GM21619 (cell line): ENCODE measurements around the gene TRABD.
"Not testable (repeated sequence)": the region's sequence is repeated elsewhere in the genome, so short reads cannot be mapped to it uniquely, and the experiment has no call there.

Experiments
- ATAC-seq: cut with Tn5 transposase; IDR thresholded peaks from one replicate; pipeline ENCODE4 v1.9.1; 2021; ENCODE audit not compliant: unreplicated experiment

The TRABD gene

DNA sequence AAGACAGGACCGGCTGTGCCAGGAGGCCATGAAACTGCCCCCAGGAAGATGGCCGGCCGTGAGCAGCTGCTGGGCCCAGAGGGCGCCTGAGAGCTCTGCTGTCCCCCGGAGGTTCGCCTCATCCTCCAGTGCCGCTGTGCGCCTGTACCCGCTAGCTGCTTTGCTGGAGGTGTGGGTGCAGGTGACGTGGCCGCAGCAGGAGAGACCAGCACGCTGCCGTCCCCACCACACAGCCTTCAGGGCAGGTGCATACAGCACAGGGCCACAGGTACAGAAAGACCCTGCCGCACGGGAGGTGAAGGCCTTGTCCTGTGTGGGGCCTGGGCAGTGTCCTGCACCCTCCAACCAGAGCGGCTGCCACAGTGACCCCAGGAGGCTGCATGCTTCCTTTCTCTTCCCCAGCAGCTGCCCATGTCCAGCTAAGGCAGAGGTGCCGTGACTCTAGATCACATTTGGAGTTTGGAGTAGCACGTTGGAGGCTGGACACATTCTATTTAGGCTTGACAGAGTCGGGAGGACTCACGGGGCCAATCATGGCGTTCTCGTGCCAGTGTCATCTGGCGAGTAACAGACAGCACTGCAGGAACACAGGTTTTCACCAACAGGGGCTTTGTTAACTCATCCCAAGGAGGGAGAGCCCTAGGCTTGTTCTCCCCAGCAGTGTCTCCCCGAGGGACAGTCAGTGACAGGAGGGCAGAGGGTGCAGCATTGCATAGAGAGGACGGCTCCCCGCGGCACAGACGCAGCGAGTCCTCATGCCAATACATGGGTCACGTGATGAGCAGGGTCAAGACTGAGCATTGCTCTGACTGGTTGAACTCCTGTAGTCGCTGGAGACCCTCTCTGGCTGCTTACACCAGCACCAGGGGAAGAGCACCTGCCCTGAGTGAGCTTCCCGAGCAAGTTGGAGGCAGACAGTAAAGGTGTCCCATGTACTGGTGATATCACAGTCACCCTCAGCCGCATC is 33.9 kb upstream of the TRABD start:
- ATAC-seq: no peak

DNA sequence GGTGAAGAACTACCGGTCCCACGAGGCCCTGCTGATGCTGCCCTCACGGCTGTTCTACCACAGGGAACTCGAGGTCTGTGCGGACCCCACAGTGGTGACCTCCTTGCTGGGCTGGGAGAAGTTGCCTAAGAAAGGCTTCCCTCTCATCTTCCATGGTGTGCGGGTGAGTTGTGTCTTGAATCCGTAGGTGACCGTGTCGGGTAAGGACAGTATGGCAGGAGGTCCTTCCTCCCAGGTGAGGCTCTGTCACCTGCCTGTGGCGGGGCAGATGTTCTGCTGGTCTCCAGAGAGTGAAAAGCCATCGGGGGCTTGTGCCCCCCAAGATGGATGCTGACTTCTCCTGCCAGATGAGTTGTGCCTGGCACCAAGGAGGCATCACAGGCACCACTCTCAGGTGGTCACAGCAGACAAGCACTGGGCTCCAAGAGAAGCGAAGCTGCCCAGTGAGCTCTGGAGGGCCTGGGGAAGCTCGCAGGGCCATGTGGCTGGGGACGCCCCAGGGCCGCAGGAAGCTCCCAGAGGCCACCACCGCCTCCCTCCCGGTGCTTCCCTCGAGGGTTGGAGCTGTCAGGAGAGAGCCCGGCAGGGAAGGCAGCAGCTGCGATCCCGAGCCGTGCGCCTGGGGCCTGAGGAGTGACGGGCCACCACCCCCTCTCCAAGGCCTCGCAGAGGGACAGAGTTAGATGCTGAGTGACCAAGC is 32.5 kb upstream of the TRABD start:
- no peak for ATAC-seq

DNA sequence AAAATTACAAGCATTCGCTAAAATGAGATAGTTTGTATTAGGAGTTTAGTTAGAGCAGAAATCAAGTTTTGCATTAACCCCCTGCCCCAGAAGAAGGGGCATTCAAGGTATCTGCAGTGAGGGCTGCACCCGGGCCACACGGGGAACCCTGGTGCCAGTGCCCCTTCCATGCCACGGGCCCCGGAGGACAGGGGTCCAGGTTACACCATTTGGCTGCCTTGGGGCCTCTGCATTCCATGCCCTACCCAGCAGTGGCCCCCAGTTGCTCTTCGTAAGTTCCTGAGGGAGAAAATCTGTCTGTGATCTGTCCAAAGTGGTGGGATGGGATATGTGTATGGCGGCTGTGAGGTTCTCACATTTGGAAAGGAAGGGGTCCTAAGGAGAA is 32.0 kb upstream of the TRABD start:
- no peak for ATAC-seq

DNA sequence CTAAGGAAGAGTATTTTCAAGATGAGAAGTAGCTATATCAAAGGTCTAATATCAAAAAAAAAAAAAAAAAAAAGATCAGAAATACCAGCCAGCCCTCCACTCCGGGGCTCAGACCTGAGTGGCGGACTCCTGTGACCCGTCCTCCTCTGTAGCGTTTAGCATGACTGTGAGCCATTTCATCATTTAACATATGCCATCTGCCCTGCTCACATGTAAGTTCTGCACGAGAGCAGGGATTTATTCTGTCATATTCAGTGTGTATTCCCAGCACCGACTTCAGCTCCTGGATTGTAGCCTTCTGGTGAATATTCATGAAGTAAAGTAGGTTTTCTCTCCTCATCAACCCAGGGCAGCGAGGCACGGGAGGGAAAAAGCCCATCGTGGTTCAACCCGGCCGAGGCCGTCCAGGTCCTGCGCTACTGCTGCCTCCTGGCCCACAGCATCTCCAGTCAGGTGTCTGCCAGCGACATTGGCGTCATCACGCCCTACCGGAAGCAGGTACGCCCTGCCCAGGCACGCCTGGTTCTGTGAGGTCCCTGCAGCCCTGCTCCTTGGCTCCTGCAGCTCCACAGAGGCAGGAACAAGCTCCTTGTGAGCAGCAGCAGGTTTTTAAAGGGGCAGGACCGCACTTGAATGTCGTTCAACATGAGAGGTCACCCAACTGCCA is 27.9 kb upstream of the TRABD start:
- ATAC-seq: no peak

DNA sequence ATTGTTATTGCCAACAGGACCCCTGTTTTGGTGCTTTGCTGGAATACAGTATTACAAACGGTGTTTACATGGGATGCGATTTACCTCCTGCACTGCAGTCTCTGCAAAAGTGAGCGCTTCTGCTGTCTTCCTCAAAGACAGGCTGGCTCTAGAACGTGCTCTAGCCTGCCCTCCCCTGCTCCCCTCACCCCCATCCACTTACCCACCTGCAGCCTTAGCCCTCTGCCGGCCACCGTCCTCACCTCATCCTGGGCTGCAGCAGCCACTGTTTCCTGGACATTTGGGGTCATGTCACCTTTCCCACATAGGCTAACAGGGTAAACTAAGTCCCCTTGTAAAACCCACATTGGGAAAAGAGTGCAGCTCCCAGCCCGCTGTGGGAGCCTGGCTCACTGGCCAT is 24.8 kb upstream of the TRABD start:
- no peak for ATAC-seq

DNA sequence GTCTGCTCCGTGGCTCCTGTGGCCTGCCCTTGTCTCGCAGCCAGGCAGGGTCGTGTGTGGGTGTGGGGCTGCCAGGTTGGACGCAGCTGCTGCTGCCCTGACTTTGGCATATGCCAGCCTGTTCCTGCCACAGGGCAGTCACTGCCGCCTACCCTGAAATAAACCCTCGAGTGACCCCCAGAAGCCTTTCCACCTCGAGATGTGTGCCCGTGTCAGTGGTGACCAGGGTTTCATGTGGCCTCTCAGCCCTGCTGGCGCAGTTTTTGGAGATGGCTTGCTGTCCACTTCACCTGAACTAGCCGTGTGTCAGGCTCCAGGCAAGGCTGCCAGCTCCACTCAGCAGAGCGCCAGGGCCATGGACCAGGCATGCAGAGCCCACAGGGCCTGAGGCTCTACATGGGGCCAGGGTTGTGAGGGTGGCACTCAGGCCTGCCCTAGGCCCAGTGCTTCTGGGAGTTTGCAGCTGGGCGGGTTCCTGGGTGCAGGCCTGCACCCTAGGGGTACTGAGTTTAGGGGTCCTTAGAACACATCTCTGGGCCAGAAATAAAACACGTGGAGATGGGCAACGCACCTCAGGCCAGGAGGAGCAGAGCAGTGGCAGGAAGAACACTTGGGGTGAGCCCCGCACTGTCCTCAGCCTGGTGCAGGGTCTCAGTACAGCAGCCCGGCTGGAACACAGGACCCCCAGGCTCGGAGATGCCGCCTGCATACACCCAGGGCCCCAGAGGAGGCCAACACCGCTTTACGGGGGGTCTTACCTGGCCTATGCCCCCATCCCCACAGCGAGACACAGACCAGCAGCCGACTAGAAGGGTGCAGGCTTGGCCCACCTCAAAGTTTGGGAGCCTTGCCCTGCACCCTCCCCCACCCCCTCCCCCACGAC is 24.0 kb upstream of the TRABD start:
- no peak for ATAC-seq

DNA sequence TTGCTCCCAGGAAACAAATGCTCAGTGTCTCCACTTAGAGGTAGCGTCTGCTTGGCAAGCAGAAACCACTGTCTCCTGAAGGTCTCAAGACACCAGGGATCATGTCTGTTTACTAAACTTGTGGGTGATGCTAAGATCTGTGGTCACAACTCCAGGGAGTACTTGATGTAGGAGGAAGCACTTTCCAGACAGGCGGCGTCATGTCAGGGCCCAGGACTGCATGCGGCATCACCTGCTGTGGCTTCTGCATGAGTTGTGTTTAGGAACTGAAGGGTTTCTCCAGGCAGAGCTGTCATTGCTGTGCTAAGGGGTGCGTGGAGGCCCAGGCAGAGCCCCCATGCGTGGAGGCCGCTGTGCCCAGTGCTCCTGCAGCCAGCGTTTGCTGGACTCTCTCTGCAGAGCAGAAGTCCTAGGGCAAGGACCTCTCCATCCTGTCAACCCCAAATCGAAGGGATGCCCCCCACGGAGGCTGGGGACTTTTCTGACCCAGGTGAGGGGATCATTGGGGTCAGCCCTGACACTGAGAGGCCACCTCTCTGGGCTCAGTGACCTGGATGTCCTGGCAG is 23.2 kb upstream of the TRABD start:
- ATAC-seq: no peak

DNA sequence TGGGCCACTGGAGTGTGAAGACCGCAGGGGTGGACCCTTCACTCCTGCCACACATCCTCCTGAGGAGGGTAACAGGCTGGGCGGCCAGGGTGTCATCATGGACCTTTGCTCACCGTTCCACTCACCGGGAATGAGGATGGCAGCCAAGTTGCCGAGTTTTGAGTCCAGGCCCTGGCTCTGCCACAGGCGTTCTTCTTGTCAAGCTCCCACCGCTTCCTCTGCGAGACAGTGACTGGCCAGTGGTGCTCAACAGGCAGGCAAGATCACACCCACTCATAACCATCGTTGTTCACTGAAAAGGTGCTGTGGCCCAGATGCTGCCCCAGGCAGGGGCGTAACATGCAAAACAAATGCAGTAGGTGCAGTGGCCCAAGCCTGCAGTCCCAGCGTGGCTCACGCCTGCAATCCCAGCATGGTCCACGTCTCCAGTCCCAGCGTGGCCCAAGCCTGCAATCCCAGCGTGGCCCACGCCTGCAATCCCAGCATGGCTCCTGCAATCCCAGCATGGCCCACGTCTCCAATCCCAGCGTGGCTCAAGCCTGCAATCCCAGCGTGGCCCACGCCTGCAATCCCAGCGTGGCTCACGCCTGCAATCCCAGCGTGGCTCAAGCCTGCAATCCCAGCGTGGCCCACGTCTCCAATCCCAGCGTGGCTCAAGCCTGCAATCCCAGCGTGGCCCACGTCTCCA is 20.1 kb upstream of the TRABD start:
- no peak for ATAC-seq

DNA sequence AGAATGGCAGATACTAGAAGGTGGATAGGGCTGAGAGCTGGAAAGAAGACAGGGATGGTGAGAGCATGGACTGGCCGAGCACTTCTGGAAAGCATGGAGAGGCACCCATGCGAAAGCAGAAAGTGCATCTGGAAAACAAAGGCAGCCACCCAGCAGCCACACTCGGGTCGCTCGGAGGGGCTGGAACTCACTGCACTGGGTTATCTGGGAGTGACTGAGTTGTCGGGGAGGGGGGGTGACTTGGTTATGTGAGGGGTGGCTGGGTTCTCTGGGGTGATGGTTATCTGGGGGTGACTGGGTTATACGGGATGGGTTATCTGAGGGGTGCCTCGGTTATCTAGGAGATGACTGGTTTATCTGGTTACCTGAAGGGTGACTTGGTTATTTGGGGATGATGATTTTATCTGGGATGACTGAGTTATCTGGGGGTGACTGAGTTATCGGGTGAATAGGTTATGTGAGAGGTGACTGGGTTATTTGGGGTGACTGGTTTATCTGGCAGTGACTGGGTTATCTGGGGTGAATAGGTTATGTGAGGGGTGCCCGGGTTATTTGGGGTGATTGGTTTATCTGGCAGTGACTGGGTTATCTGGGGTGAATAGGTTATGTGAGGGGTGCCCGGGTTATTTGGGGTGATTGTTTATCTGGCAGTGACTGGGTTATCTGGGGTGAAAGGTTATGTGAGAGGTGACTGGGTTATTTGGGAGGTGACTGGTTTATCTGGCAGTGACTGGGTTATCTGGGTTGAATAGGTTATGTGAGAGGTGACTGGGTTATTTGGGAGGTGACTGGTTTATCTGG is 17.8 kb upstream of the TRABD start:
- ATAC-seq: no peak

DNA sequence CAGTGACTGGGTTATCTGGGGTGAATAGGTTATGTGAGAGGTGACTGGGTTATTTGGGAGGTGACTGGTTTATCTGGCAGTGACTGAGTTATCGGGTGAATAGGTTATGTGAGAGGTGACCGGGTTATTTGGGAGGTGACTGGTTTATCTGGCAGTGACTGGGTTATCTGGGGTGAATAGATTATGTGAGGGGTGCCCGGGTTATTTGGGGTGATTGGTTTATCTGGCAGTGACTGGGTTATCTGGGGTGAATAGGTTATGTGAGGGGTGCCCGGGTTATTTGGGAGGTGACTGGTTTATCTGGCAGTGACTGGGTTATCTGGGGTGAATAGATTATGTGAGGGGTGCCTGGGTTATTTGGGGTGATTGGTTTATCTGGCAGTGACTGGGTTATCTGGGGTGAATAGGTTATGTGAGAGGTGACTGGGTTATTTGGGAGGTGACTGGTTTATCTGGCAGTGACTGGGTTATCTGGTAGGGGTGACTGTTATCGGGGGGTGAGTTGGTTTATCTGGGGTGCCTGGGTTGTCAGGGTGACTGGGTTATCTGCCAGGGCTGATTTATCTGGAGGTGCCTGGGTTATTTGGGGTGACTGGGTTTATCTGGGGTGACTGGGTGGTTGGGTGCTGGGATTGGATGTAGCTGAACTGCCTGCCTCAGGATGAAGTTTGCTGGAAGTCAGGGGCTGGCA is 17.1 kb upstream of the TRABD start:
- ATAC-seq: not testable (repeated sequence)

DNA sequence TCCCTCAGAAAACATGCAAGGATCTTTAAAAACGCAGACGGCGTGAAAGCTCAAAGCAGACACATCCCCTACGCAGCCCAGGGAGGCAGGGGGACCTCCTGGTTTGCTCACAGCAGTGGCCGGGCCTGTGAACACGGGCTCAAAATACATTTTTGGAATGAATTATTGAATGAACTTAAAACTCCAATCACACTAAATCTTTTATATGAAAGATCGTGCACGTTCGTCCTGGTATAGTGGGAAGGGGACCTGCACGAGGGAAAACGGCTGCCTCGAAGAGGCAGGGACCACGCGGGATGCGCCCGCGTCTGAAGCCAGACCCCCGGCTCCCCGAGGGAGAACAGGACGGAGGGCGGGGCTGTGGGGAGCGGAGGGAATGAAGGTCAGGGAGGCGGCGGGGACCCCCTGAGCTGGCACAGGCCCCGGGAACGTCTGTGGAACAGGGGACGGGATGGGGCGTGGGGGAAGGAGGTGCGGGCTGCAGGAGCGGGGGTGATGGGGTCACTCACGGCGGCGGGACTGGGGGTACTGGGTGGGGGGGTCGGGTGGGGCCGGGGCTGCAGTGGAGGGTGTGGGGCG is 16.4 kb upstream of the TRABD start:
- ATAC-seq: no peak

DNA sequence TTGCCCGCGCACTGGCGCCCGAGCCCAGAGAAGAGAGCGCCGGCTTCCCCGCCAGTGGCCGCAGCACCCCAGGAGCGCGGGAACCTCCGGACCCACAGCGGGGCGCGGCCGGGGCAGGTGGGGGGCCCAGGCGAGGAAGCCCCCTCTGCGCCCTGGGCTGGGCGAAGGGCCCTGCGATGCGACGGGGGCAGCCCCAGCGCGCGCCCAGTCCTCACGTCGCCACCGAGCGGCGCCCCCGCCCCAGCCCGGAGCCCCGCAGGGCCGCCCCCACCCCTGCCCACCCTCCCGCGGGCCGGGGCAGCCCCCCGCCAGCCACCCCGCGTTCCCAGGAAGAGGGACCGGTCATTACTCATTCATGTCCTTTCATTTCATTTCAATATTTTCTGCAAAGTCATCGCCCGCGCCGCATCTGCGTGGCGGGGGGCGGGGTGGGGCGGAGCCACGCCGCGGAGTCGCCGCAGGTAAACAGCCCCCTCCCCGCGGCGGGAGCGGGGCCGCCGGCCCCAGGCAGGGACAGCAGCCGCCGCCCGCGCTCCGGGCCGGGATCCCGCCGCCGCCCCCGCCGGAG is 15.9 kb upstream of the TRABD start:
- ATAC-seq: no peak

DNA sequence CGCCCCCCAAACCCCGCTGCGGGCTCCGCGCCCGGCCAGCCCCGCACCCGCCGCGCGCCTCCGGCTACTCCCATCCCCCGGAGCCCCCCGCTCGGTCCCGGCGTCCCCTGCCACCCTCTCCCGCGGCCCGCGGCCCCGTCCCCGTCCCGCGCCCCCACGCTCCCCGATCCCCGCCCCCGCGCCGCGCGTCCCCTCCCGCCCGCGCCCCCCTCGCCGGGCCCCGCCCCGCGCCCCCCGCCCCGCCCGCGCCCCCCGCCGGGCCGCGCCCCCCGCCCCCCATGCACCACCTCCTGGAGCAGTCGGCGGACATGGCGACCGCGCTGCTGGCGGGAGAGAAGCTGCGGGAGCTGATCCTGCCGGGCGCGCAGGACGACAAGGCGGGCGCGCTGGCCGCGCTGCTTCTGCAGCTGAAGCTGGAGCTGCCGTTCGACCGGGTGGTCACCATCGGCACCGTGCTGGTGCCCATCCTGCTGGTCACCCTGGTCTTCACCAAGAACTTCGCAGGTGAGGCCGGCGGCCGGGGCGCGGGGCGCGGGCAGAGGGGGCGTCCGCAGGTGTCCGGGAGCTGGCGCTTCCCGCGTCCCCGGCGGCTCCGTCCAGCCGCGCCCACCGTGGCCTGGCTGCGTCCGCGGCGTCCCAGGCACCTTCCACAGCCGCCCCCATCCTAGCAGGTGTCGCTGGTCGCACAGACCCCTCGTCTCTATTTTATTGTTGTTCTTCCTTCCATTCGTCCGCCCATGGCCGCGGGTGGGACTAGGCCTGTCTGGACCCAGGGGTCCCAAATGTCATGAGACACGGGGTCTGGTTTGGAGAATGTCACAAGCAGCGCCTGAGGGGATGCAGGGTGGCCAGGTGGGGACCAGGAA is 15.0 kb upstream of the TRABD start, which contains the start of gene PANX2:
Gene PANX2 (plus strand): TSS at position 279 of the 866 bp plus-strand sequence. CDS start 0 bp downstream, at position 279.
- ATAC-seq: no peak

DNA sequence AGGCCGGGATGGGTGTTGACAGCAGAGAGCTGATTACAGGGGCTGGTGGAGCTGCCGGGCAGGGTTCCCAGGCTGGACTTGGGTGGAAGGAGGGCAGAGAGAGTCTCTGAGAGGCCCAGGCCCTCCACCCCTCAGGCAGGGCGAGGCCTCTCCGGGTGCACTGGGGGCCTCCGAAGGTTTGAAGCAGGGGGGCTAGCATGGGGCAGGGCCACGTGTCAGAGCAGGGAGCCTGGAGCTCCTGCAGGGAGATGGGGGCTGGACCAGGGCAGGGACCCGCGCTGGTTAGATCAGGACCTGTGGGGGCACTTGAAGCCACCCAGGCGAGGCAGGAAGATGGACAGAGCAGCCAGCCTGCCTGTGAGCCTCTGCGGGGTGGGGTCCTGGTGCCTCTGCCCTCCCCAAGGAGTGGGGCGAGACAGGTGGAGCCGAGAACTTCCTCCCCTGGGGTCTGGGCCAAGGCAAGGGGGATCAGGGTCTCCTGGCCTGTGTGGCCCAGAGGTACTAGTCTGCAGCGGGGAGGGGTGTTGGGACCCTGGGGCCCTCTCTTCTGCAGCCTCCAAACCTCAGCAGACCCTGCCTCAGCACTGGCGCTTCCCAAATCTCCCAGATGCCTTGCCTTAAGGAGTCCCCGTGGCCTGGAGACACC is 14.3 kb upstream of the TRABD start:
- no peak for ATAC-seq

DNA sequence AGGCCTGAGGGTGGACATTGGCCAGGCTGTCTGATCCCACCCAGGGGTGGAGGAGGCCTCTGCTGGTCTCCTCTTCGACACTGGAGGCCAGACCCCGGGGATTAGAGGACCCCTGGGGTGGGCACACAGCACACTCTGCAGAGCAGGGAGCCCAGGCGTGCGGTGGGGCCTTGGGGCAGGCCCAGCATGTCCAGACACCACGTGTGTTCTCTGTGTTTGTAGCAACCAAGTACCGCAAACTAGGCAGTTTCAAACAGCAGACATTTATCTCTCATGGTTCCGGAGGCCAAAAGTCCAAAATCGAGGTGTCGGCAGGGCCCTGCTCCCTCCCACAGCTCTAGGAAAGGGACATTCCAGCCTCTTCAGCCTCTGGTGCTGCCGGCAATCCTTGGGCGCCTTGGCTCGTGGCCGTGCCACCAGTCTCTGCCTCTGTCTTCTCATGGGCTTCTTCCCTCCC is 13.7 kb upstream of the TRABD start:
- ATAC-seq: no peak
